IPS DF 4.7 (cell line): ENCODE data around the gene MAP2K5.

ENCODE experiments used
- DNase-seq: peaks from one replicate; pipeline ENCODE4 v3.0.0-alpha.2; 2013; ENCODE audit warnings: low spot score; ENCODE audit errors: extremely low read depth

MAP2K5 gene

DNA sequence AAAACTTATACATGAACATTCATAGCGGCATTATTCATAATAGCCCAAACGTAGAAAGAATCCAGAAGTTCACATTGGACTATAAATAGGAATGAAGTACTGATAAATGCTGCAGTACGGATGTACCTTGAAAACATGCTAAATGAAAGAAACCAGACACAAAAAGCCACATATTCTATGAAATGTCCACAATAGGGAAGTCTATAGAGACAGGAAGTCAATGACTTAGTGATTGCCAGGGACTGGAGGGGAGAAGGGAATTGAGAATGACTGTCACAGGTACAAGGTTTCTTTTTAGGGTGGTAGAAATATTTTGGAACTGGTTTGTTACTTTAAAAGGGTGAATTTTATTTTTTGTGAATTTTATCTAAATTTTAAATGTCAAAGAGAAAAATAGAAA, 211.4 kb downstream of the MAP2K5 start:
- DNase-seq, result no peak

- DNase-seq, result no peak
Measured at GRCh38 chr15:67755264-67755663, 212.8 kb downstream of the MAP2K5 start.

DNA sequence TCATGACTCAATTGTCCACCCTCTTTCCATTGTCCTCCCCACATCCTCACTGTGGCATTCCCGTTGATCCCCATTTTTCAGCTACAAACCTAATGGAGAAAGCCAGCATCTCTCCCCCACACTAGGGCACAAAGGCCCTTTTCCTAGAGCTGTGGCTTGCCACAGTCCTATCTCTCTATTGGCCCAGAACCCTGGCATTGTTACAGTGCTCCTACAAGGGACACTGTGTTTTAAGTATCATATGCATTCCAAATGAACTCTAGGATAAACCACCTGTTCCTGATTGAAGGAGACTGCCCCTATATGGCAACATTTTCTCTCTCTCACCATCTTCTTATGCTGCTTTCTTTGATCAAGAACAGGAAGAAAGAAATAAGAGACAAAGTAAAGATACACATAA, 213.4 kb downstream of the MAP2K5 start:
- no peak for DNase-seq

GRCh38 chr15:67758619-67759300, 216.3 kb downstream of the MAP2K5 start:
- no peak for DNase-seq

- DNase-seq, result no peak
Measured at GRCh38 chr15:67760901-67761300, 218.4 kb downstream of the MAP2K5 start.

DNA sequence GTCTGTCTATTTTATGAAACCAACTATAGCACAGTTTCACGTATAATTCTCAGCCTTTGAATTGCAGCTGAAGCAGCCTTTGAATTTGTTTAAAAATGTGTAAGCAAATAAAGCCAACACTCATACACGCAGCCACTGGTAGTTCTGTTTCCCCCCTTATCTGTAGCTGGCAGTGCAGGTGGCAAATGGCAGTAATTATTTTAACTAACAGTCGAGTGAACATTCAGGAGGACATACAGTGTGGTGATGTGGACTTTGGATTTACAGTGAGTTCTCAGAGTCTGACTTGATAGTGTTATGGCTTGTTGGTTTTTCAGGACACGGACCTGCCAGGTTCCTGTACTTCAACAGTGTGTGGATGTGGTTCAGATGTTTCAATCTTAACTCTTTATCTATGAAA, 218.8 kb downstream of the MAP2K5 start:
- no peak for DNase-seq

GRCh38 chr15:67762610-67763368, 220.3 kb downstream of the MAP2K5 start:
- DNase-seq, result no peak

- no peak for DNase-seq
Measured at GRCh38 chr15:67765701-67766100, 223.2 kb downstream of the MAP2K5 start.

DNA sequence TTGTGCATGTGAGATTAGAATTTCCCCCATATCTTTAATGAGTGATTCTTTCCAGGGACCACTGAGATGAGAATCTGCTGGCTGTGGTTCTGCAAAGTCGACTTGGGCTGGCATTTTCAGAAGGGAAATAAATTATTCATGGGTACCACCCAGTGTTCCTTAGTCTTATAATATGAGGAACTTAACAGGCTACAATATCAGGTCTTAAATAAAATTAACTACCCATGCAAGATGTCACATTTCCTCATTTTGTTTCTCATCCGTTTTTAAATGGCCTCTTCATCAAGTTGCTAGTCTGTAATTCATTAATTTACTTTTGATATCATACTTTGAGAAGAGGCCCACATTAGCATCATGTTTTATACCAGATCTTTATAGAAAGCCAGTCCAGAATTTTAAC, 224.5 kb downstream of the MAP2K5 start:
- no peak for DNase-seq

DNA sequence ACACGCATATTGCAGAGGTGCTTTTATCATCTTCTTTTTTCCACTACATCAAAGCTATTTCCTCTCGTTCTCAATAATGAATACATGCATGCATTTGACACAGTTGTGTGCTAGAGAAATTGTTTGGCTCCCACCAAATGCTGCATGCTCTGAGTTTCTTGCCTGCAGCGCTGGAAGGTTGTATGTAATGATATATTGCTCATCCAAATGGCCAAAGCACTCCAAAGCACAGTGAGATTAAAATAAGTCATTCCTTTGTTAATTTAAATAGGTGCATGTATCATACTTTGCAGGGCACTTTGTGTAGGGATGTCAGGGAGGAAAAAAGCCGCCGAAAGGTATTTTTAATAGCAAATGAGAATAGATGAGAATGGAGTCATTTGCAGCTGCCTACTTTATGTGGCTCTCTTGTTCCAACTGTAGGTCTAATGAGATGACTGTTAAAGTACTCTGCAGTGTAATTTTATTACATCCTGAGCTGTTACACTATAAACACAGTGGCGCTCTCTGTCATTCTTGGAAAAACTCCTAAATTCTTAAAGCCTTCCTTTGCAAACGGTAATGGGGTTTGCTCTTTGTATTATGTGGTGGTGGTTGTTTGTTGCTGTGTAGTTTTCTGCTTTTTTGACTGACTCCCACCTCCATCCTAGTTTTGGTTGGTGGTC, 225.9 kb downstream of the MAP2K5 start:
- DNase-seq, result no peak

- no peak for DNase-seq
Measured at GRCh38 chr15:67769497-67770357, 227.2 kb downstream of the MAP2K5 start.

DNA sequence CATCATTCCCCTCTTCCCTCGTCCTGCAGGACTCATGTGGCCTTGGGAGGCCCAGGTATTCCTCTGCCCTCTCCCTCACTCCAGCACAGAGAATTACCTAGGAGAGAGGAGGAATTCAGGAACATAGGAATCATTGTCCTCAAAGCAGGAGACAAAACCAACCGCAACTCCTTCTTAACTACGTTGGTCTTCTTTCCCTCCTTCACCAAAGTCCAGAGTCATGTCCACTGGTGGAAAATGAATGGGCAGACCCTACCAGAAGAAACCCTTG, 227.8 kb downstream of the MAP2K5 start:
- DNase-seq, result no peak

- DNase-seq, result no peak
Measured at GRCh38 chr15:67771189-67771800, 228.8 kb downstream of the MAP2K5 start.

DNA sequence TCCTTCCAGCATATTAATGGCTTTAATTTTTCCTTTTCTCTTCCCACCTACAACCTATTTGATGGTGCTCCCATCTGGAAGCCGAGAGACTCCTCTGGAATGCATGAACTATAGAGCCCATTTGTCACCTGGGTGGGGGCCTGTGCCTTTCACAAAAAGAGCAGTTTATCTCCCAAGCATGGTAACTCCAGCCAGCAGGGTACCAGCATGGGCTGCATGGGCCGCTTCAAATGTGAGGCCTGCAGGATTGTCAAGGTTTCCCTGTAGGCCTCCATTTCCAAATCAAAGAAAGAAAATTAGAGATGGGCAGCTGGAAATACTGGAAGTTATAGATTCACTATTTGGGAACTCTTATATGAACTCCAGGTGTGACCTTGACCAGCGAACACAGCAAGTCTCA, 232.1 kb downstream of the MAP2K5 start:
- no peak for DNase-seq

GRCh38 chr15:67775250-67775649, 232.7 kb downstream of the MAP2K5 start:
- DNase-seq, result no peak

DNA sequence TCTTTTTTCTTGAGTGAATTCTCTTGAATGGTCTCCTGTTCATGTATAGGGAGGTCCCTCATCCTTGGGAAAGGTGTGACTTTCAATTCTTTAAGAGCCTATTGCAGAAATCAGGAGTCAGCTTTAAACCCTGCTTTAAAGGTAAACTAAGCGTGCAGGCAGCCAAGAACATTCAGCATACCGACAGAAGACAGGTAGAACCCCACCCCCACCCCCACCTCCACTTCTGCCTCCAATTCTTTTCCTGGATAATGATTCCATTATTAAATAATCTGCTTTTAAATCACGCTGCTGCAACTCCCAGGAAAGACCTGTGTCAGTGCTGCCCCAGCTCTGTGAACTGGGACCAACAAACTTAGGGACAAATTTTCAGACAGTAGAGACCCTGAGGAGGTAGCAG, 233.5 kb downstream of the MAP2K5 start:
- DNase-seq, result no peak

DNA sequence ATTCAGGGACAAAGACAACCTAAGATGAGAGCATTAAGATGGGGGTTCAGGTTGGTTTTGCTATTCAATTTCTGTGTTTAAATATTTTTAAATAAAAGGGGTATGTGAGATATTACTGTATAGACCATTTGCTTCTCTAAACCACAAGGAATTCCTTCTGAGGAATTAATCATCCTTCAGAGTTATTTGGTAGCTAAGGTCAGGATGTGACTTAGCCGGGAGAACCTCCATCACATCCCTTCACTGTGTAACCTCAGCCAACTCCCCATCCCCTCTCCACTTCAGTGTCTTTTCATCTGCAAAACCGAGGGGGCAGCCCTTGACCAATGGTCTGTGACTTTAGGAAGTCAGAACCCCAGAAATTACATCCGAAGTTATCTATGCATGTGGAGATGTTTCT, 234.1 kb downstream of the MAP2K5 start:
- DNase-seq, result no peak

GRCh38 chr15:67777071-67777470, 234.6 kb downstream of the MAP2K5 start:
- DNase-seq, result no peak

- DNase-seq, result no peak
Measured at GRCh38 chr15:67777773-67778172, 235.3 kb downstream of the MAP2K5 start.

- no peak for DNase-seq
Measured at GRCh38 chr15:67778968-67779548, 236.6 kb downstream of the MAP2K5 start.

DNA sequence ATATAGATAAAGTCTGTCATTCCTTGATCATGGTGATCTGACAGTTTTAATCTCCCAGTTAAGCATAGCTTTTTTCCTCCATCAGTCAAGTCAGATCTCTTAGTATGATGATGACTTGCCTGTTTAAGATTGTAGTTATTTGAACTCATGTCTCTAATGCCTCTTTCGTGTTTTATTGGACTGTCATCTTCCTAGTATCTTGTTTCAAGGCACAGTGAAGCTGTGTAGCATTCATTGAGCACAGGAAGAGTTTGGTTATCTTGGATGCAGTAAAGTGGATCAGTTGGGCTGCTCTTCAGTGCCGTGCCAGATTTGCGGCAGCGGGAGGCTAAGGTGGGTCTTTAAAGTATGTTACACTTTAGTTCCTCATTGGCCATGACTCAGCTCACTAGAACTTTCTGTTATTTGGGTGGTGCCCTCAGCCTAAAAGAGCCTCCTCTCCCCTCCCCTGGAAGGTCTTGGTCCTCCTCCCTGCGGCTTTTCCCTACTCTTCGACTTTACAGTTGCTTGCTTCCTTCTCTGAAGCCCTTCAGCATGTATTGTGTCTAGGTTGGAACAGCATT, 237.1 kb downstream of the MAP2K5 start:
- DNase-seq, result no peak
